GM03348 (cell line): ENCODE results near the gene EIF5AL1.
"Not testable (repeated sequence)": the region's sequence is repeated elsewhere in the genome, so short reads cannot be mapped to it uniquely, and the experiment has no call there.

Experiments used
- DNase-seq: peaks from one replicate; pipeline ENCODE4 v3.0.0; 2012; ENCODE audit warnings: low spot score

EIF5AL1 gene

GRCh38 chr10:79556961-79557360 is 44.6 kb downstream of the EIF5AL1 start:
- DNase-seq = not testable (repeated sequence)

DNA sequence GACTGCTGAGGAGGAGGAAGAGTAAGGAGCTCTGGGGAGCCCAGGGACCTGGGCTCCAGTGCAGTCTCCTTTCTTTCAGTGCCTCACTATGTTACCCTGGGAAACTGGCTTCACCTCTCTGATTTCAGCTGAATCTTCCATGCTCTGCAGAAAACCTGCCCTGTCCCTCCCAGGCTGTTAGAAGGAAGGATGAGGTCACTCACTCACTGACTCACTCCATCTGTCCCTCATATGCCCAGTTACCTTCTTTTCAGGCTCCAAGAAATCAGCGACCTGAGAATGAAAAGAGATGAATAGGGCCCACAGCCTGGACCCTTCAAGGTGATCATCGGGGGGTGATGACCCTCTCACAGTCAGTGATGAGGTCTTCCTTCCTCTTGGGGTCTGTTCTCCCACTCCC is 47.4 kb downstream of the EIF5AL1 start:
- DNase-seq = peak; percentile 46

GRCh38 chr10:79560160-79560709 is 47.9 kb downstream of the EIF5AL1 start, which contains the start of gene SFTPA2:
Gene SFTPA2 (minus strand): TSS chr10:79560407. CDS start chr10:79559483, 924 bp downstream.
- no peak for DNase-seq

GRCh38 chr10:79561257-79561656 is 48.9 kb downstream of the EIF5AL1 start:
- DNase-seq = no peak

GRCh38 chr10:79562135-79562756 is 49.9 kb downstream of the EIF5AL1 start:
- DNase-seq = peak; percentile 83

DNA sequence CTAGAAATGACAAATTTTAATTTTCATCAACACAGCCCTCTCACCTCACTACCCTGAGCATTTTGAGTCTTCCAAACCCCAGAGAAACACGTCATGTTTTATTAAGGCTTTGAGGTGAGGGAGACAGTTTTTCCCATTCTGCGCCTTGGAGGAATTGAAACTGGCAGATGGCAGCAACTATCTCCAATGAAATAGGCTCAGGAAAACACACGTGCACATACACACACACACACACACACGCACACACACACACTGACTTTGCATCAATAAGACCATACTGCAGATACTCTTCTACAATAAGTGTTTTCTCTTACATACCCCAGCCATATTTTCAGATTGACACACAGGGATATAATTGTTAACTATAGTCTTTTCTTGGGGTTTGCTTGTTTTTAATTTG is 51.1 kb downstream of the EIF5AL1 start:
- DNase-seq = no peak
